ENCODE measurements around the gene PTGIS. TPM values are rescaled to one million over a fixed set of nuclear protein-coding genes. Genes with fewer than 3 reads are reported as not detected.

PTGIS gene
- total and polyA plus RNA-seq, 2 donors (not counting 3 experiments of a cell fraction or from before 2014, with no cell fraction given), result 6.2 to 11.8 TPM

- TF ChIP-seq MAX (IDR thresholded peaks at IDR 0.05; ENCODE audit: insufficient read depth, insufficient read length) (no peak), POLR2AphosphoS5 (IDR thresholded peaks at IDR 0.05; ENCODE audit: insufficient read depth, low read depth, low read length) (no peak), GATA2 (IDR thresholded peaks at IDR 0.05; ENCODE audit: insufficient read depth, insufficient read length, low read depth, low read length) (no peak), FOS (IDR thresholded peaks at IDR 0.05; ENCODE audit: borderline replicate concordance, insufficient read depth, low read length) (no peak), CTCF (IDR thresholded peaks at IDR 0.05; ENCODE audit: extremely low read depth in 1 of 2, insufficient read depth in 1 of 2, low read depth in 1 of 2, low read length in 2 of 2) (no peak), MYC (IDR thresholded peaks at IDR 0.05; ENCODE audit: low read depth, low read length) (no peak), POLR2A (IDR thresholded peaks at IDR 0.05; ENCODE audit: low read depth, low read length) (no peak), EZH2 (IDR thresholded peaks at IDR 0.05; ENCODE audit: borderline replicate concordance, low read depth, low read length, severe bottlenecking) (no peak), JUN (IDR thresholded peaks at IDR 0.05; ENCODE audit: borderline replicate concordance, insufficient read depth, insufficient read length, low read depth) (no peak)
- dilution Hi-C loops (cut with MboI; ENCODE audit: extremely low pct_ligation_motif_present, low sequenced_read_pairs), result no loop called here
- no peak for FAIRE-seq
Measured at GRCh38 chr20:49490689-49491088, 77.2 kb downstream of the PTGIS start.

More at GRCh38 chr20:49490689-49491088, 77.2 kb downstream of the PTGIS start:
- H4K20me1 ChIP-seq (replicated peaks; ENCODE audit: control insufficient read depth, extremely low read depth, insufficient read depth, low read length), result no peaks in the 10 kb centered on the region
- CTCF ChIA-PET, result interaction anchor here (0.6 to 1.1 kb wide), 3 partner anchors 51 to 342 kb away, joined by 3 to 4 read pairs (median 3); no protein-coding TSS in a partner anchor
- H3K4me2 ChIP-seq (ENCODE audit: insufficient read depth, low read length), result no peak overlapping the region
- H3K79me2 ChIP-seq (ENCODE audit: control insufficient read depth, insufficient read depth, low read length), result no peaks in the 10 kb centered on the region
- intact Hi-C loops (cut with micrococcal nuclease), result no loop called here
- H3K9me1 ChIP-seq (replicated peaks; ENCODE audit: control insufficient read depth, extremely low read depth, insufficient read depth, low read length), result no peaks in the 10 kb centered on the region
- H3K4me1 ChIP-seq (ENCODE audit: control insufficient read depth, extremely low read depth, insufficient read depth, low read length), result no peaks in the 10 kb centered on the region
- H3K4me3 ChIP-seq (replicated peaks in 1 of 3; ENCODE audit: insufficient read depth in 1 of 3, low read depth in 1 of 3, low read length in 3 of 3), result no peak overlapping the region
- no peak overlapping the region for H3K9ac ChIP-seq (replicated peaks; ENCODE audit: extremely low read depth, insufficient read depth, low read length)
- no peaks in the 10 kb centered on the region for H3K36me3 ChIP-seq (ENCODE audit: control insufficient read depth in 2 of 2, extremely low read depth in 1 of 2, insufficient read depth in 2 of 2, low read length in 2 of 2)
- no peak for DNase-seq (ENCODE audit: low read depth, low spot score)
- no peak overlapping the region for H2AFZ ChIP-seq (ENCODE audit: low read depth, low read length)
- no peak overlapping the region for H3K27ac ChIP-seq (ENCODE audit: insufficient read depth, low read depth, low read length)
- peaks cover 13 to 16% of the 10 kb centered on the region in 2 experiments for H3K27me3 ChIP-seq (ENCODE audit: control insufficient read depth in 2 of 2, insufficient read depth in 2 of 2, low read length in 2 of 2)
- POLR2A ChIA-PET, result no interaction called here
- no peaks in the 10 kb centered on the region for H3K9me3 ChIP-seq (replicated peaks; ENCODE audit: control insufficient read depth, insufficient read depth, low read length)
- BruUV-seq (replicated peaks), result no TSS peak
